ENCODE measurements around the gene CYB561. TPM values are rescaled to one million over a fixed set of nuclear protein-coding genes. Genes with fewer than 3 reads are reported as not detected.

CYB561 gene
- total and polyA plus RNA-seq, 9 of the 15 experiments (the other 6 are each of a cell fraction or from before 2014, with no cell fraction given) = 4.0 to 30.8 (median 17.4) TPM

DNA sequence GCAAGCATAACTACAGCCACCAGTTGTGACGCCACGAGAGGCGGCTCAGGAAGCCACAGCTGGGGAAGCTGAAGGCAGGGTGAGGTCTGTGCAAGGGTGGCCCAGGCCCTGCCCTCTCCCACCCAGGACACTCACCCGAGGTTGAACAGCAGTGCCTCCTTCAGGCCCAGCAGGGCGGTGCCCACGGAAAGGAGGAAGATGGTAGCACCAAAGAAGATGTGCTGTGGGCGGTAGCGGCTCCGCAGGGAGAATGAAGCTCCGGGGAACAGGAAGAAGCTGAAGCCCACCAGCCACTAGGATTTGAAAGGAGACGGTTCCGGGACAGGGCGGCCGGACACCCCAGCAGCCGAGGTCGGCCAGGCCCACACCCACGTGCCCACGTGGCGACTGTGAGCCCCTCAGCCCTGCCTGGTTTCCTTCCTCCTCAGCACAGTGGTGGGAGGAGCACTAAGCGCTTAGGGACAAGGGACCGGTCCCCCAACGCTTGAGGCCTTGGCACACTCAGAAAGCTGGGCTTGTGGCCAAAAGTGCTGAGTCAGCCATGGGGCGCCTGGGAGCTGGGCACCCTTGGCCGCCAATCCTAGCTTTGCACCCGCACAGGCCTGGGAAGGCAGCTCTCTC lies 11.0 kb downstream of the CYB561 start (continued):
- TF ChIP-seq, protein P1, sequence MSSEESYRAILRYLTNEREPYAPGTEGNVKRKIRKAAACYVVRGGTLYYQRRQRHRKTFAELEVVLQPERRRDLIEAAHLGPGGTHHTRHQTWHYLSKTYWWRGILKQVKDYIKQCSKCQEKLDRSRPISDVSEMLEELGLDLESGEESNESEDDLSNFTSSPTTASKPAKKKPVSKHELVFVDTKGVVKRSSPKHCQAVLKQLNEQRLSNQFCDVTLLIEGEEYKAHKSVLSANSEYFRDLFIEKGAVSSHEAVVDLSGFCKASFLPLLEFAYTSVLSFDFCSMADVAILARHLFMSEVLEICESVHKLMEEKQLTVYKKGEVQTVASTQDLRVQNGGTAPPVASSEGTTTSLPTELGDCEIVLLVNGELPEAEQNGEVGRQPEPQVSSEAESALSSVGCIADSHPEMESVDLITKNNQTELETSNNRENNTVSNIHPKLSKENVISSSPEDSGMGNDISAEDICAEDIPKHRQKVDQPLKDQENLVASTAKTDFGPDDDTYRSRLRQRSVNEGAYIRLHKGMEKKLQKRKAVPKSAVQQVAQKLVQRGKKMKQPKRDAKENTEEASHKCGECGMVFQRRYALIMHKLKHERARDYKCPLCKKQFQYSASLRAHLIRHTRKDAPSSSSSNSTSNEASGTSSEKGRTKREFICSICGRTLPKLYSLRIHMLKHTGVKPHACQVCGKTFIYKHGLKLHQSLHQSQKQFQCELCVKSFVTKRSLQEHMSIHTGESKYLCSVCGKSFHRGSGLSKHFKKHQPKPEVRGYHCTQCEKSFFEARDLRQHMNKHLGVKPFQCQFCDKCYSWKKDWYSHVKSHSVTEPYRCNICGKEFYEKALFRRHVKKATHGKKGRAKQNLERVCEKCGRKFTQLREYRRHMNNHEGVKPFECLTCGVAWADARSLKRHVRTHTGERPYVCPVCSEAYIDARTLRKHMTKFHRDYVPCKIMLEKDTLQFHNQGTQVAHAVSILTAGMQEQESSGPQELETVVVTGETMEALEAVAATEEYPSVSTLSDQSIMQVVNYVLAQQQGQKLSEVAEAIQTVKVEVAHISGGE (CRISPR knock-in tag; IDR thresholded peaks at IDR 0.05) = 0 out of 6 replicates have a peak, but pooled peaks of 1 of the 3 experiments have one; percentile 20
- peak; percentile 92 for TF ChIP-seq MAFK (IDR thresholded peaks at IDR 0.05; ENCODE audit: low read length)
- peak; percentile 55; the same call in 1 of the 2 replicates for TF ChIP-seq NFE2 (IDR thresholded peaks at IDR 0.05; ENCODE audit: low read depth)
- TF ChIP-seq, protein P2, sequence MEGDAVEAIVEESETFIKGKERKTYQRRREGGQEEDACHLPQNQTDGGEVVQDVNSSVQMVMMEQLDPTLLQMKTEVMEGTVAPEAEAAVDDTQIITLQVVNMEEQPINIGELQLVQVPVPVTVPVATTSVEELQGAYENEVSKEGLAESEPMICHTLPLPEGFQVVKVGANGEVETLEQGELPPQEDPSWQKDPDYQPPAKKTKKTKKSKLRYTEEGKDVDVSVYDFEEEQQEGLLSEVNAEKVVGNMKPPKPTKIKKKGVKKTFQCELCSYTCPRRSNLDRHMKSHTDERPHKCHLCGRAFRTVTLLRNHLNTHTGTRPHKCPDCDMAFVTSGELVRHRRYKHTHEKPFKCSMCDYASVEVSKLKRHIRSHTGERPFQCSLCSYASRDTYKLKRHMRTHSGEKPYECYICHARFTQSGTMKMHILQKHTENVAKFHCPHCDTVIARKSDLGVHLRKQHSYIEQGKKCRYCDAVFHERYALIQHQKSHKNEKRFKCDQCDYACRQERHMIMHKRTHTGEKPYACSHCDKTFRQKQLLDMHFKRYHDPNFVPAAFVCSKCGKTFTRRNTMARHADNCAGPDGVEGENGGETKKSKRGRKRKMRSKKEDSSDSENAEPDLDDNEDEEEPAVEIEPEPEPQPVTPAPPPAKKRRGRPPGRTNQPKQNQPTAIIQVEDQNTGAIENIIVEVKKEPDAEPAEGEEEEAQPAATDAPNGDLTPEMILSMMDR (IDR thresholded peaks at IDR 0.05 in 2 of 3, conservative IDR thresholded peaks at IDR 0.05 in 1 of 3; ENCODE audit: insufficient read depth in 2 of 3, low read depth in 1 of 3, low read length in 3 of 3) = peak; percentile 34 to 43 (median 40); a peak in 4 of 6 replicates
- TF ChIP-seq FOXJ2 (tag; IDR thresholded peaks at IDR 0.05) = no peak
- peak; percentile 76; the same call in 1 of the 2 replicates for TF ChIP-seq MAFF (IDR thresholded peaks at IDR 0.05; ENCODE audit: low read length)
- TF ChIP-seq, protein P3, sequence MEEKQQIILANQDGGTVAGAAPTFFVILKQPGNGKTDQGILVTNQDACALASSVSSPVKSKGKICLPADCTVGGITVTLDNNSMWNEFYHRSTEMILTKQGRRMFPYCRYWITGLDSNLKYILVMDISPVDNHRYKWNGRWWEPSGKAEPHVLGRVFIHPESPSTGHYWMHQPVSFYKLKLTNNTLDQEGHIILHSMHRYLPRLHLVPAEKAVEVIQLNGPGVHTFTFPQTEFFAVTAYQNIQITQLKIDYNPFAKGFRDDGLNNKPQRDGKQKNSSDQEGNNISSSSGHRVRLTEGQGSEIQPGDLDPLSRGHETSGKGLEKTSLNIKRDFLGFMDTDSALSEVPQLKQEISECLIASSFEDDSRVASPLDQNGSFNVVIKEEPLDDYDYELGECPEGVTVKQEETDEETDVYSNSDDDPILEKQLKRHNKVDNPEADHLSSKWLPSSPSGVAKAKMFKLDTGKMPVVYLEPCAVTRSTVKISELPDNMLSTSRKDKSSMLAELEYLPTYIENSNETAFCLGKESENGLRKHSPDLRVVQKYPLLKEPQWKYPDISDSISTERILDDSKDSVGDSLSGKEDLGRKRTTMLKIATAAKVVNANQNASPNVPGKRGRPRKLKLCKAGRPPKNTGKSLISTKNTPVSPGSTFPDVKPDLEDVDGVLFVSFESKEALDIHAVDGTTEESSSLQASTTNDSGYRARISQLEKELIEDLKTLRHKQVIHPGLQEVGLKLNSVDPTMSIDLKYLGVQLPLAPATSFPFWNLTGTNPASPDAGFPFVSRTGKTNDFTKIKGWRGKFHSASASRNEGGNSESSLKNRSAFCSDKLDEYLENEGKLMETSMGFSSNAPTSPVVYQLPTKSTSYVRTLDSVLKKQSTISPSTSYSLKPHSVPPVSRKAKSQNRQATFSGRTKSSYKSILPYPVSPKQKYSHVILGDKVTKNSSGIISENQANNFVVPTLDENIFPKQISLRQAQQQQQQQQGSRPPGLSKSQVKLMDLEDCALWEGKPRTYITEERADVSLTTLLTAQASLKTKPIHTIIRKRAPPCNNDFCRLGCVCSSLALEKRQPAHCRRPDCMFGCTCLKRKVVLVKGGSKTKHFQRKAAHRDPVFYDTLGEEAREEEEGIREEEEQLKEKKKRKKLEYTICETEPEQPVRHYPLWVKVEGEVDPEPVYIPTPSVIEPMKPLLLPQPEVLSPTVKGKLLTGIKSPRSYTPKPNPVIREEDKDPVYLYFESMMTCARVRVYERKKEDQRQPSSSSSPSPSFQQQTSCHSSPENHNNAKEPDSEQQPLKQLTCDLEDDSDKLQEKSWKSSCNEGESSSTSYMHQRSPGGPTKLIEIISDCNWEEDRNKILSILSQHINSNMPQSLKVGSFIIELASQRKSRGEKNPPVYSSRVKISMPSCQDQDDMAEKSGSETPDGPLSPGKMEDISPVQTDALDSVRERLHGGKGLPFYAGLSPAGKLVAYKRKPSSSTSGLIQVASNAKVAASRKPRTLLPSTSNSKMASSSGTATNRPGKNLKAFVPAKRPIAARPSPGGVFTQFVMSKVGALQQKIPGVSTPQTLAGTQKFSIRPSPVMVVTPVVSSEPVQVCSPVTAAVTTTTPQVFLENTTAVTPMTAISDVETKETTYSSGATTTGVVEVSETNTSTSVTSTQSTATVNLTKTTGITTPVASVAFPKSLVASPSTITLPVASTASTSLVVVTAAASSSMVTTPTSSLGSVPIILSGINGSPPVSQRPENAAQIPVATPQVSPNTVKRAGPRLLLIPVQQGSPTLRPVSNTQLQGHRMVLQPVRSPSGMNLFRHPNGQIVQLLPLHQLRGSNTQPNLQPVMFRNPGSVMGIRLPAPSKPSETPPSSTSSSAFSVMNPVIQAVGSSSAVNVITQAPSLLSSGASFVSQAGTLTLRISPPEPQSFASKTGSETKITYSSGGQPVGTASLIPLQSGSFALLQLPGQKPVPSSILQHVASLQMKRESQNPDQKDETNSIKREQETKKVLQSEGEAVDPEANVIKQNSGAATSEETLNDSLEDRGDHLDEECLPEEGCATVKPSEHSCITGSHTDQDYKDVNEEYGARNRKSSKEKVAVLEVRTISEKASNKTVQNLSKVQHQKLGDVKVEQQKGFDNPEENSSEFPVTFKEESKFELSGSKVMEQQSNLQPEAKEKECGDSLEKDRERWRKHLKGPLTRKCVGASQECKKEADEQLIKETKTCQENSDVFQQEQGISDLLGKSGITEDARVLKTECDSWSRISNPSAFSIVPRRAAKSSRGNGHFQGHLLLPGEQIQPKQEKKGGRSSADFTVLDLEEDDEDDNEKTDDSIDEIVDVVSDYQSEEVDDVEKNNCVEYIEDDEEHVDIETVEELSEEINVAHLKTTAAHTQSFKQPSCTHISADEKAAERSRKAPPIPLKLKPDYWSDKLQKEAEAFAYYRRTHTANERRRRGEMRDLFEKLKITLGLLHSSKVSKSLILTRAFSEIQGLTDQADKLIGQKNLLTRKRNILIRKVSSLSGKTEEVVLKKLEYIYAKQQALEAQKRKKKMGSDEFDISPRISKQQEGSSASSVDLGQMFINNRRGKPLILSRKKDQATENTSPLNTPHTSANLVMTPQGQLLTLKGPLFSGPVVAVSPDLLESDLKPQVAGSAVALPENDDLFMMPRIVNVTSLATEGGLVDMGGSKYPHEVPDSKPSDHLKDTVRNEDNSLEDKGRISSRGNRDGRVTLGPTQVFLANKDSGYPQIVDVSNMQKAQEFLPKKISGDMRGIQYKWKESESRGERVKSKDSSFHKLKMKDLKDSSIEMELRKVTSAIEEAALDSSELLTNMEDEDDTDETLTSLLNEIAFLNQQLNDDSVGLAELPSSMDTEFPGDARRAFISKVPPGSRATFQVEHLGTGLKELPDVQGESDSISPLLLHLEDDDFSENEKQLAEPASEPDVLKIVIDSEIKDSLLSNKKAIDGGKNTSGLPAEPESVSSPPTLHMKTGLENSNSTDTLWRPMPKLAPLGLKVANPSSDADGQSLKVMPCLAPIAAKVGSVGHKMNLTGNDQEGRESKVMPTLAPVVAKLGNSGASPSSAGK (IDR thresholded peaks at IDR 0.05) = no peak
- peak; percentile 89 for TF ChIP-seq MAFG (tag; conservative IDR thresholded peaks at IDR 0.05)
- TF ChIP-seq POLR2G (IDR thresholded peaks at IDR 0.05; ENCODE audit: low read depth, low read length) = peak; percentile 22; the same call in 1 of the 2 replicates
